SHP77 (cell line): ENCODE measurements around the gene FOXD2.
A peak's percentile ranks its signal among the peaks of the same experiment; 100 is the strongest.

Source experiments
- DNase-seq, 2 experiments: peaks; one replicate each; lab custom pipeline; 2025; lab: John Stamatoyannopoulos, UW

FOXD2 gene

DNA sequence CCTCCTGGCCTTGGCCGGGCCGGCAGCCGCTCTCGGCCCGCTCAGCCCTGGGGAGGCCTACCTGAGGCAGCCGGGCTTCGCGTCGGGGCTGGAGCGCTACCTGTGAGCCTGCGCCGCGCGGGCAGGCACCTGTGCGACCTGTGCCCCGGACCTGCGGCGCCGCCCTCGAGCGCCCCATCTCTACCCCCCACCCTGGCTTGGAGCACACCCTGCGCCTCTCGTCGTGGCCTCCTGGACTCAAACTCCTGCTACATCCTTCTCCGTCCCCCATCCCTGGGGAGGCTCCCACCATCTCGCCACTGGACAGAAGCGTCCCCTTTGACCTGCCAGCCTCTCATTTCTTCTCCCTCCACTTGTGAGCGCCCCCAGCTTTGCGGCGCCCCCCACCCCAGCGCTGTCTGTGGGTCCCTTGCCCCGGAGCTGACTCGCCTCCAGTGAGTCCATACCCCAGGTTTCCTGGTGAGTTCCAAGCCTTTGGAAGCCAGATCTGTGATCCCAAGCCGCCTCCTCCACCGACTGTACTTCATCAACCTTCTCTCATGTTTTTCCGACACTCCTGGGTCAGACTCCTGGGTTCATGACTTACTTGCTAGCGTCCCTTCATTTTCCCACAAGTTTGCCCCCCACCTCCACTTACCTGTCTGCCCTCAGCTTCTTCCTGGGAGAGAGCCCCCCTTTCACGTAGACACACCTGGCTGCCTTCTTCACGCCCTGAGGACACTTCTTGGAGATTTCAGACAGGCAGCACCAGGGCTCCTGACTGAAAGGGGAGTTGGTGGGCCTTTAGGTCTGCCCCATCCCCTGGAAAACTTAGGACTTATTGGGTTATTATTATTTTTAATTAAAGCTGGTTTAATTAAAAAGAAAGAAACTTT, 20.4 kb upstream of the FOXD2 start:
- DNase-seq, result no peak

DNA sequence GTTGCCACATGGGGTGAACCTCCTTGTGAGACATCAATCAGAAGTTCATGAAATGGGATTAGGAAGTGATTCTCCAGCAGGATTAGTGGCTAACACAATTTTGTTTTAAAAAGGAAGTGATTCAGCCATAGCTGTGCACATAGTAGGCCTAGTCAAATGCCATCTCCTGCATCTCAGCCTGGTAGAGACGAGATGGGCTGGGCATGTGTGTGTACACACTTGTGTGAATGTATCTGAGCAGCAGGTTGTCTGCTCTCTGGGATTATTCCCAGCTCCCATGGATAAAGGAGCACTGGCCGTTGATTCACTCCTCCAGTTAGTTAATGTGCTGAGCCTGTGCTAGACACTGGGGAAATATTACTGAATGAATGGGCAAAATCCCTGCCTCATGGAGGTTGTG, 19.7 kb upstream of the FOXD2 start:
- no peak for DNase-seq

DNA sequence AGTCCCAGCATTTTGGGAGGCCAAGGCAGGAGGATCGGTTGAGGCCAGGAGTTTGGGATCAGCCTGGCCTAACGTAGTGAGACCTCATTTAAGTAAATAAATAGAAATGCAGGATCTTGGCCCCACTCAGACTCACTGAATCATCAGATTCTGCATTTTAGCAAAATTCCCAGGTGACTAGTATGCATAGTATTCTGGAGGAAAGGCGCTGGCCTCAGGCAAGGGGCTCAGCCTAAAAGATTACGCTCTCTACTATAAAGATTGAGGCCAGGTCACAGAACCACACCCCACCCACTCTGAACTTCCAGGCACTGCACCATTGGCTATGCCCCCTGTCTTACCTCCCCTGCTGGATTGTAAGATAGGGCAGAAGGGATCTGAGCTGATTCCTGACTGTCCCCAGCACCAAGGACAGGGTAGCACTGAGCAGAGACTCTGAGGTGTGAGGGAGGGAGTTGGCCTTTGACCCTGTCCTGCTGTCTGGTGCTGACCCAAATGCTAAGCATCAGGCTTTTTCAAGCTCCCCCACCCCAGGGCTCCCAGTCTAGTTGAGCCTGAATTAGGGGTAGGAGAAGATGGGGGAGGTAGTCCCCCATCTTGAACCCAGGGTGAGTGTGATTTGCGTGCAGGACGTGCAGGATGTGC, 19.0 kb upstream of the FOXD2 start:
- no peak for DNase-seq

DNA sequence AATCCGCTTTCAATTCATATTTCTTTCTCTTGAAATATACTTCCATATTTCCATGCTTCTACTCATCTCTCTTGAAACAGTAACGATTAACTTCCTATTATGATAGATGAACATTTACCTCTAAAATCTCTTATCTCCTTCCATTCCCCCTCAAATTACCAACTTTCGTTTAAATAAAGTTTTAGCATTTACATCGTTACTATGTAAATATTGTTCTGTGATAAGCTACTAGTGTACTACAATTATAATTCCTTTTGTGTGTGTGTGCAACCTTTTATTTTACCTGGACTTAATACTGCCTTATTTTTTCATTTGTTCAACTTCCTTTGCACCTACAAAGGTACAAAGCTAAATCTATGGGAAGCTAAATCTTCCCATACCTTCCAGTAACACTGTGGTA, 17.3 kb upstream of the FOXD2 start:
- no peak for DNase-seq

DNA sequence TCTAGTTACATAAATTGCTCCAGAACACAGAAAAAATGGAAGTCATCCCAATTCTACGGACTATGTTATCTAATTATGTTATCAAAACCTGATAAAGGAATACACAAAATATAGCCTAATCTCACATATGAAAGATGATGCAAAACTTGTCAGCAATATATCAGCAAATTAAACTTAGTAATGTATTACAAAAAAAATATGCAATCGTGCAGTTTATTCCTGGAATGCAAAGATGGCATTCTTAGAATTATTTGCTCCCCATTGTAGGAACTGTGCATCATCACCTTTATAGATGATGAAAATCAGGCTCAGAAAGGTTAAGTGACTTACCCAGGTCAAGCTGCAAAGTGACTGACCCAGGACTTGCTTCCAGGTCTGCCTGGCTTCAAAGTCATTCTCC, 14.0 kb upstream of the FOXD2 start:
- DNase-seq, result no peak

DNA sequence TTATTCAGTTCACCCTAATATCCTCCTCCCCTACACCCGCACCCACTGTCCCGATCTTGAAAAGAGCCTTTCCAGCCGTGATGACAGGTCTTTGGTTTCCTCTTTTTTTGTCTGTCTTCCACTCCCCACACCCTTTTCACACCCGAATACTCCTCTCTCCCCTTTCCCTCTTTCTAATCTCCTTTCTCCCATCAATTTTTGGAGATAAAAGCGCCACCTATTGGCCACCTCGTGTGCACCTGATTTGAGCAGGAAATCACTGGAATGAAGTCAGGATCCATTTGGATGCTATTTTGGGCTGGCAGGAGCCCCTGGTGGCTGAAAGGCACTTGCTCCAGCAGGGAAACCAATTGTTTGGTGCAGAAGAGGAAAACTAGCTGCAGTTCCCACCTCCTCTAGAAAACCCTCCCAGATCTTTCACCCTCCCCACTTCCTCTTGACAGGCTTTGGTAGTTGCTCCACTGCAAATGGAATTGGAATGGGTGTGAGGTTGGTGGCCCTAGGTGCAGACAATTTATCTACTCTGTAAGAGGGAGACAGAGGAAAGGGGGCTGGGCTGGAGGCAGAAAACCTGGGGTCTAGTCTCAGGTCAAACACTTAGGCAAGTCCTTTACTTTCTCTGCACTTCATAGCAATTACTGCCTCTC, 13.4 kb upstream of the FOXD2 start:
- DNase-seq, result peak; percentile 33 to 59

DNA sequence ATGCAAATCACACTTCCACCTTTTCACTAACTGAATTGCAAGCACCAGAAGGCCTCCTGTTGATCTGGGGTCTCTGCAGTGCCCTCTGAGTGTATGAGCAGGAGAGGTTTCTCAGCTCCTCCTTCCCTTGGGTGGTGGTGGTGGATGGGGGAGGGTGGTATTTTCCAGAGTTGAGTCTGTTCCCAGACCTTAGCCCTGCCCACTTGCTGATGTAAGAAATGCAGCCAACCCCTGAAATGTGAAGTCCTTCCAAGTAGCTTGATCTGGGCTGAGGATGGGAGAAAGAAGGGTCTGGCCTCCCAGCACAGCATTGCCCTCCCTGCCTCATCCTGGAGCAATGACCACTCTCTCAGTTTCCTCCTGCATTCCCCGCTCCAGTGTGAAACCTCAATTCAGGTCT, 6.3 kb upstream of the FOXD2 start:
- DNase-seq, result no peak

DNA sequence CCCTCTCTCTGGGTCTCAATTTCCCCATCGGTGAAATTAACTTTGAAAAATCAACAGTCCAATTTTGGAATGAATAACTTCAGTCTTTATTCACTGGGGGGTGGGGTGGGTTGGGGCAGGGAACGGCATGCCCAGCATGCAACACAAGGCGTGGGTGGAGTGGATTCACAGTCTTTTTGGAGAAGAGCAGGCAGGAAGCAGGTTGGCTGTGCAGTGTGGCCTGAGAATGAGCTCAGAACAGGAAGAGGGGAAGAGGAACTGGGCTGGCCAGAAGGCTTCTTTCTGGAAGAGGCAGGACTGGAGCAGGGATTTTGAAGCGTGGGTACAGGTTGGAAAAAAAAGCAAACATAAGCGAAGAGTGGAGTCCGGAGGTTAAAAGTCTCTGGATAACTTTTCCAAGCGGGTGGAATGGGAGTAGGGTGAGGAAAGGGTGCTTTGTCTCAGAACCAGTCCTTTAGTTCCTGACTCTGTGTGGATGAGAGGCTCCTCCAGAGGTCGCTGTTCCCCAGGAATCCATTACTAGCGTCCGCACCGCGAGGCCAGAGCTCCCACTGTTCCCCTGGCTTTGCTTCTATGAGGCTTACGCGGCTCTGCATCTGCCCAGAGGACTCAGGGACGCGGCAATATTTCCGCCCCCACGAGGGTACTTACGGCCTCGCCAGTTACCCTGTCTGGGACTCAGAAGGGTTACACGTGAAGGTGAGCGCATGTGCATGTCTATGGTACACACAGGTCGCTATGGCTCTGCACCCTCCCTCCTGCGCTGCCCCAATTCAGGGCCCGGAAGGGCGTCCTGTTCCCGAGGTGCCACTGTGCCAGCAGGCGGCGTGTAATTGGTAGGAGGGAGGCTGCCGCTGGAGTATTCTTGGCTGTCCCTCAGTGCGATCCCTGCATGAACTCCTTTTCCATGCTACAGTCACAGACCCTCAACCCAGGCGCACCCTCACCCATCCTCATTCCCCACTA, 5.5 kb upstream of the FOXD2 start:
- peak; percentile 47 to 69 for DNase-seq

DNA sequence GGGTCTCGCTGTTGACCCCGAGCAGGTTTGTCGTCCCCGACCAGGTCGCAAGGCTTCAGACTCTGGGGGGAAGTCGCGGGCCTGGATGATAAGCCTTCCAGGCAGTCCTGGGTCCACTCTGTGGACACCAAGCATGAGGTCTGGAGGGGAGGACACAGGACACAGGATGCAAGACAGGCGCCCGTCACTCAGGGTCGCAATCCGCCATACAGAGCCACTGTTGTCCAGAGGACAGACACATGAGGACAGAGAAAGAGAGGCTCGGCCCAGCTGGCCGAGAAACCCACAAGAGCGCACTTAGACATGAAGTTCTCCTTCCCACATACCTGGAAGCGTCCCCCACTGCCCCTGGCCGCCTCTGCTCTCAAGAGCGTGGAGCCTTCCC, 4.8 kb upstream of the FOXD2 start:
- DNase-seq, result no peak

DNA sequence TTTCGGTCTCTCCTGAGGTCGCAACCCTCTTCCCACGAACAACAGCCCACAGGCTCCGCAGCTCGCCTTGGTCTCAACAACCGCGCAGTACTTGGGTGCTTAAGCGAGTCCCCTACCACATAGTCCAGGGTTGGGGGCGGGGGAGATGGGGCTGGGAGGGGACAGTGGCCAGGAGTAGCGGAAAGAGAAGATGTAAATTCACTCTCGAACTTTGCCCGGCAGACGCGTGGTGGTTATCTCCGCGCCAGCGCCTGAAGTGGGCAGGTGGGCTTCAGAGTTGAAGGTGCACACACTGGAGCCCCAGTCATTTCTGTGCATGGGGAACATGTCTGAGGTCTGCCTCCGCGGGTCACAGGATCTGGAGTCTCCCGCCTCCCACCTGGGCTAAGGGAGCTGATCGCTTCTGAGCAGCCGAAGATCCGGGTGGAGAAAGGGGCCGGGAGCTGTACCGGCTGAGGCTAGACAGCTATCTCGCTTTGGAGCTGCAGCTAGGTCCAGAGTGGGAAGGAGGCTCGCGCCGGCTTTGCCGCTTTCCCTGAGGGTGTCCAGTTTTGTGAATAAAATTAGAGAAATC, 4.3 kb upstream of the FOXD2 start:
- no peak for DNase-seq

DNA sequence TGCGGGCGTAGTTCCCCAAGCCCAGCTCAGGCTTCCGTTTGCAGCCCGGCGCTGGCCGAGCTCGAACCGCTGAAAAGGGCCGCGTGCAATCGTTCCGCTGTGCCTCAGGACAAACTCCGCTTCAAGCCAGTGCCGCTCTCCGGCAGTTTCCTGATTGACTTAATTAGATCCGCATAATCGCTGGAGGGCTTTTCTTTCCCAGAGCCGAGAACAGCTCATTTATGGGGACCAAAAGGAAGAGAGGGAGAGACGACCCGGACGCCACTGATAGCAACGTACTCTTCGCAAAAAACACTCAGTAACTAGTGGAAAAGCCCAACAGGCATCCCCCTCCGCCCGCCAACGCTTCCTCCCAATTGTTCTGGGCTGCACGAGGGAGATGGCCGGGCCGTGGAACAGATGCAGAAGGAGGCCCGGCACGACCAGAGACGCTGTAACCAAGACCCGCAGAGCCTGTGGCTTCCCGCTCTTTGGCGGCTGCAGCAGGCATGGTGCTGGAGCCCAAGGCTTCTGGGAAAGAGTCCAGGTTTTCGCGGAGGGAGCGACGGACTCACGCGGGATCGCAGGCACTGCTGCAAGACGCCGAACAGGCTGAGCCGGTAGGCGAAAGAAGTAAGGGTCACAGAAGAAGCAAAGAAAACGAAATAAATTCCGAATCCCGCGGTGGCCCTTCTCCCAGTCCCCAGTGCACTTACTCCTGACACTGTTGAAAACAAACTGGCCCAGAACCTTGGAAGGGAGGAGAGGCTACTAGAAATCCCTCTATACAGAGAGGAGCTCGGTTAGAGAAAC, 3.6 kb upstream of the FOXD2 start:
- DNase-seq, result no peak

DNA sequence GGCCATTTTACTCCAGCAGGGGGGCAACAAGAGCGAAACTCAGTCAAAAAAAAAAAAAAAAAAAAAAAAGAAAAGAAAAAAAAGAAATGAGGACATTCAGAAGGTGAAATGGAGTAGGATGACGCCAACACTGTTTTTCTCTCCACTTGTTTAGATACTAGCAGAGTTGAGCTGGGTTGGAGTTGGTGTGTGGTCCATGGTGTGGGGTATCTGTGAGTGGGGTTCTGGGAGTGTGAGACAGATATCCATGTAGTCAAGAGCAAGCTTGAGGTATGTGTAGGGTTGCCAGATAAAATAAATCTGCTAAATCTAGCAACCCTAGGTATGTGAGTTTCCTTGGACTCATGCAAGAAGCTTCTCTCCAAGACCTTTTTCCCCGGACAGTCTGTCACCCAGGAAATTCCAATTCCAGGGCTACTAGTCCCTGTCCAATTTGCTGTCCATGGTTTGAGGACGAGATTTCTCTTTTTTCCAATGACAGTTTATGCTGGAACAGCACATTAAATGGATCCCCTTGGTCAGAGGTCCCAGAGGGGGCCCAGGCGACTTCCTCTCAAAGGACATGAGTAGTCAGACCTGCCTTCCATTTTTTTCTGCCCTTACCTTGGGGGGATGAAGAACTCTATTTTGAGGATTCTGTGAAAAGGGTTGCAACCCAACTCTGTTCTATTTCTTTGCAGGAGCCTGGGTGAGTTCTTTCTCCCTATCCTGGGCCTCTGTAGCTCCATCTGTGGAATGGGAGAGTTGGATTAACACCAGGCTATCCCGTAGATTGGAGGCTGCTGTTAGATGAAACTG, 2.1 kb upstream of the FOXD2 start:
- no peak for DNase-seq

DNA sequence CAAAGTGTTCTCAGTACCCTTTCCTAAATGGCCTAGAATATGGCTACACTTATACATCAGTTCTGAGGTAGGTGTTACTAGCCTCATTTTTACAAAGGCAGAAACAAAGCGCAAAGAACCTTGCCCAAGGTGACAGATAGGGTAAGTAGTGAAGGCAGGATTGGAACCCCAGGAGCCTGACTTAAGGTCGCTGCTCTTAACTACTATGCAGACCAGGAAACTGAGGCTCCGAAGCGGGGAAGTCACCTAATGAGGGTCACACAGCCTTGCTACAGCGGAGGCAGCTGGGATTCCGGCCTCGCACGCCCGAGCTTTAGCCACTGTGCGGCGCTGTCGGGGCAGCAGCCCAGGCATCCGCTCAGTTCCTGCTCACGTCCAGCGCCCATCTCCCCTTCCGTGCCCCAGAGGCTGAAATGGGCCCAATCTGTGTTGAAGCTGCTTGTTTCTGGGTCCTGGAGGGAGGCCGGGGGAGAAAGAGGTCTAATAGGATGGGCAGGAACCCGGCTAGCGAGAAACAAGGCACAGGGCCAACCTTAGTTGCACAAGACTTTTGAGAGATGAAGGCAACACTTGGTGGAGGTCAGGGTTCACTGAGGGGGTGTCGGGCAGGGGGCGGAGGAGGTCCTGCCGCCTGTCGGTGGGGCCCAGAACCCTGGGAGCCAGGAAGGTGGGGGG, 1.4 kb upstream of the FOXD2 start:
- DNase-seq, result peak; percentile 42 to 58

DNA sequence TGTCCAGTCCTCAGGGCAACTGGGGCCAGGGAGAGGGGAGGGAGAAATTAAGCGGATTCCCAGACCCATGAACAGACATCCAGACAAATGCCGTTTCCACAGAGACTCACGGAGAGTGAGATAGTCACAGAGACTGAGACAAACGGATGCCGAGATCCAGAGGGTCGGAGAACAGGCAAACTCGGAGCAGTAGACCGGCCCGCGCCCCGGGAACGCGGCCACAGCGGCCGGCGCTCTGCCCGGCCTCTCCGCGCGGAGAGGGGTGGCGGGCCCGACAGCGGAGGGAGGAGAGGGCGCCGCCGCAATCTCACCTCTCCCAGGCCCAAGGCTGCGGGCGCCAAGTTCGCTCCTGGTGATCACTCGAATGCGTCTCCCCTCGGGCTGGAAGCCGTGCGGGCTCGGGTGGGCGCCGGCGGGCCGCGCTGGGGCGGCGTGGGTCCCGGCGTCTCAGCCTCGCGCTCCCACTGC, 831 bp upstream of the FOXD2 start:
- no peak for DNase-seq

DNA sequence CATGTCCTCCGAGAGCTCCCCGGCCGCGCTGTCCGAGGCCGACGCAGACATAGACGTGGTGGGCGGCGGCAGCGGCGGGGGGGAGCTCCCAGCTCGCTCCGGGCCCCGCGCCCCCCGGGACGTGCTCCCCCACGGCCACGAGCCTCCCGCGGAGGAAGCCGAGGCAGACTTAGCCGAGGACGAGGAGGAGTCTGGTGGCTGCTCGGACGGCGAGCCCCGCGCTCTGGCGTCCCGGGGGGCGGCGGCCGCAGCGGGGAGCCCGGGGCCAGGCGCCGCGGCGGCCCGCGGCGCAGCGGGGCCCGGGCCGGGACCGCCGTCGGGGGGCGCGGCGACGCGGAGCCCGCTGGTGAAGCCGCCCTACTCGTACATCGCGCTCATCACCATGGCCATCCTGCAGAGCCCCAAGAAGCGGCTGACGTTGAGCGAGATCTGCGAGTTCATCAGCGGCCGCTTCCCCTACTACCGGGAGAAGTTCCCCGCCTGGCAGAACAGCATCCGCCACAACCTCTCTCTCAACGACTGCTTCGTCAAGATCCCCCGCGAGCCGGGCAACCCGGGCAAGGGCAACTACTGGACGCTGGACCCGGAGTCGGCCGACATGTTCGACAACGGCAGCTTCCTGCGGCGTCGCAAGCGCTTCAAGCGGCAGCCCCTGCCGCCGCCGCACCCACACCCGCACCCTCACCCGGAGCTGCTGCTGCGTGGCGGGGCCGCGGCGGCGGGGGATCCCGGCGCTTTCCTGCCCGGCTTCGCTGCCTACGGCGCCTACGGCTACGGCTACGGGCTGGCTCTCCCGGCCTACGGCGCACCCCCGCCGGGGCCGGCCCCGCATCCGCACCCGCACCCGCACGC, 547 bp downstream of the FOXD2 start:
- no peak for DNase-seq

DNA sequence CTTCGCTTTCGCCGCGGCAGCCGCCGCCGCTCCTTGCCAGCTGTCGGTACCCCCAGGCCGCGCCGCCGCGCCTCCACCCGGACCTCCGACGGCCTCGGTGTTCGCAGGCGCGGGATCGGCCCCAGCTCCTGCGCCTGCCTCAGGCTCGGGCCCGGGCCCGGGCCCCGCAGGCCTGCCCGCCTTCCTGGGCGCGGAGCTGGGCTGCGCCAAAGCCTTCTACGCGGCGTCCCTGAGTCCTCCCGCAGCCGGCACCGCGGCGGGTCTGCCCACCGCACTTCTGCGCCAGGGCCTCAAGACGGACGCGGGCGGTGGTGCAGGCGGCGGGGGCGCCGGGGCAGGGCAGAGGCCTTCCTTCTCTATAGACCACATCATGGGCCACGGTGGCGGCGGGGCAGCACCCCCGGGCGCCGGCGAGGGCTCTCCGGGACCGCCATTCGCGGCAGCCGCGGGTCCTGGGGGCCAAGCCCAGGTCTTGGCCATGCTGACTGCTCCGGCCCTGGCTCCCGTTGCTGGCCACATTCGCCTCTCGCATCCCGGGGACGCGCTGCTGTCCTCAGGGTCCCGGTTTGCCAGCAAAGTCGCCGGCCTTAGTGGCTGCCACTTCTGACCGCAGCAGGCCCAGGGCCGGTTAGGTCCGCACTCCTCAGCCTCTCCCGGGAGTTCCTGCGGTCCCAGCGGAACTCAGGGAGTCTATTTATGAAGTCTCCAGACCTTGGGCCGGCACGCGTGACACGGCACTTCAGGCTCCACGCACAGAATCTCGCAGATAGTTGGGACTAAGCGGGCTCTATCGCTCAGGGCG, 1.4 kb downstream of the FOXD2 start:
- DNase-seq, result no peak

DNA sequence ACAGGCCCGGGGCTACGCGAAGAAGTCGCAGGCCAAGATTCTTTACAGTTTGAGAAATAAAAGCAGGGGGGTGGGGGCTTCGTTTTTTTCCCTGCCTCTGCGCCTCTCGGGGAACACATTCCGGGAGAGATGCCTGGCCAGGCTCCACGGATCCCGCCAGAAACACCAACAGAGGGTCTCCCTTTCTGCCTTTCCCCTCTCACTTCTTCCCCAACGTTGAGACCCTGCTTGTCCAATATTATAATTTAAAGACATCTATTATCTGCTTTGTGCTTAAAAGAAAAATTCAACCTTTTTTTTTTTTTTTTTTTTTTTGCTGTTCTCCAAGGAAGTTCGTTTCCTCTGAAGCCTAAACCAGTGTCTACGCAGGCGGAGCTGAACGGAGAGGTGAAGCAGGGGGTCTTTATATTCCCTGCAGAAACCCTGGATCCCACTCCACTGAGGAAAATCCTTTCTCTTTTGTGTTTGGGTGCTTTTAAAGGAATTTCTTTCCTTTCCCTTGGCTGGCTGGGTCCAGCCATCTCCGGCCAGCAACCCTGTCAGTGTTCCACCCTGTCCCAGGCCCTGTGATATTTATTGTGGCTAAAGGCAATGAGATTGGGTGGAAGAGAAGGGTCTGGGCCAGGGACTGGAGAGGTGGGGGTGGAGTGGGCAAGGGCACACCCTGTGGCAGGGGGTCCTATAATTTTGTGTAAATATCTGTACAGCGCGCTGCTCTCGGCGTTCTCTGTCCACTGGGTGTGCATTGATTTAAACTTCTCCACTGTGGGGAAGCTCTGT, 2.2 kb downstream of the FOXD2 start:
- no peak for DNase-seq
